IMR-90 (cell line): Measurements from ENCODE around the gene SPRED2. TPM values are rescaled to one million over a fixed set of nuclear protein-coding genes. Genes with fewer than 3 reads are reported as not detected.

ENCODE experiments used
- ATAC-seq: fragments of 200-7000 bp; cut with Tn5 transposase; 2 replicates; pipeline ENCODE4 v1.9.1; 2020; ENCODE audit warnings: low read depth, mild to moderate bottlenecking, moderate library complexity
- BruUV-seq: library from RNA; stranded (reverse); fragments of 400-500 nt; replicated peaks from 2 replicates; lab custom pipeline; 2021; lab: Mats Ljungman, UMichigan
- CTCF ChIA-PET: fragments of 300-600 bp; formaldehyde crosslinking; extraction: SDS; loops from one replicate; lab custom pipeline; 2021; ENCODE audit warnings: antibody characterized with exemption; lab: Yijun Ruan, JAX
- POLR2A ChIA-PET: fragments of 300-600 bp; sonication (Branson Sonifier 250); formaldehyde crosslinking; loops from one replicate; lab custom pipeline; 2022; ENCODE audit warnings: antibody characterized with exemption; ENCODE audit not compliant: unreplicated experiment; lab: Charles Lee
- DNase-seq: peaks from one replicate; pipeline ENCODE4 v3.0.0; 2013
- H2AFZ ChIP-seq: replicated peaks from 2 replicates; pipeline ENCODE3; 2013; ENCODE audit warnings: low read length, mild to moderate bottlenecking; ENCODE audit not compliant: poor library complexity
- H2AK5ac ChIP-seq: 2 replicates; pipeline ENCODE4 v1.6.1; 2013; ENCODE audit warnings: low read depth, low read length, inconsistent platforms
- H2AK9ac ChIP-seq: replicated peaks from 2 replicates; pipeline ENCODE3; 2013; ENCODE audit warnings: mild to moderate bottlenecking, low read depth, low read length, moderate library complexity; ENCODE audit not compliant: poor library complexity
- H2BK120ac ChIP-seq: 2 replicates; pipeline ENCODE4 v1.6.1; 2013; ENCODE audit warnings: low read depth, low read length, inconsistent platforms
- H2BK15ac ChIP-seq: 3 replicates; pipeline ENCODE4 v1.6.1; 2013; ENCODE audit warnings: low read depth, low read length, inconsistent platforms
- H2BK20ac ChIP-seq: 2 replicates; pipeline ENCODE4 v1.6.1; 2013; ENCODE audit warnings: low read depth, mild to moderate bottlenecking, inconsistent platforms, low read length, moderate library complexity
- H2BK5ac ChIP-seq: 2 replicates; pipeline ENCODE4 v1.6.1; 2013; ENCODE audit warnings: mild to moderate bottlenecking, low read depth, low read length, inconsistent platforms; ENCODE audit not compliant: poor library complexity, severe bottlenecking
- H3K14ac ChIP-seq: replicated peaks from 2 replicates; pipeline ENCODE4 v1.6.1; 2013; ENCODE audit warnings: low read depth, low read length, inconsistent platforms
- H3K18ac ChIP-seq: 2 replicates; pipeline ENCODE4 v1.6.1; 2013; ENCODE audit warnings: low read depth, low read length, control low read depth
- H3K23ac ChIP-seq: 2 replicates; pipeline ENCODE4 v1.6.1; 2013; ENCODE audit warnings: low read depth, low read length, inconsistent platforms
- H3K27ac ChIP-seq: 2 replicates; pipeline ENCODE4 v1.5.1; 2013; ENCODE audit warnings: mild to moderate bottlenecking, control low read depth, low read length; ENCODE audit not compliant: insufficient read depth
- H3K27me3 ChIP-seq: 2 replicates; pipeline ENCODE4 v1.6.1; 2013; ENCODE audit warnings: low read length; ENCODE audit not compliant: control insufficient read depth, insufficient read depth
- H3K36me3 ChIP-seq: 2 replicates; pipeline ENCODE4 v1.6.1; 2013; ENCODE audit warnings: low read length, mixed read lengths; ENCODE audit not compliant: control insufficient read depth, insufficient read depth
- H3K4ac ChIP-seq: 2 replicates; pipeline ENCODE4 v1.6.1; 2013; ENCODE audit warnings: low read depth, low read length, inconsistent platforms
- H3K4me1 ChIP-seq: 2 replicates; pipeline ENCODE4 v1.6.1; 2013; ENCODE audit warnings: low read length, mixed read lengths; ENCODE audit not compliant: control insufficient read depth, insufficient read depth
- H3K4me2 ChIP-seq: 2 replicates; pipeline ENCODE4 v1.6.1; 2013; ENCODE audit warnings: low read depth, mild to moderate bottlenecking, control low read depth, low read length, moderate library complexity
- H3K4me3 ChIP-seq: 2 replicates; pipeline ENCODE4 v1.5.1; 2013; ENCODE audit warnings: low read depth, mild to moderate bottlenecking, control low read depth, low read length, moderate library complexity; ENCODE audit not compliant: insufficient read depth
- H3K56ac ChIP-seq: 2 replicates; pipeline ENCODE4 v1.6.1; 2013; ENCODE audit warnings: low read length, inconsistent platforms; ENCODE audit not compliant: insufficient read depth; ENCODE audit errors: extremely low read depth
- H3K79me1 ChIP-seq, 2 experiments: 2 replicates each; pipeline ENCODE4 v1.6.1; 2013; ENCODE audit warnings: low read length in 2 of 2, inconsistent platforms in 1 of 2, low read depth in 1 of 2
- H3K9ac ChIP-seq: 2 replicates; pipeline ENCODE4 v1.6.1; 2013; ENCODE audit warnings: low read depth, low read length, control low read depth
- H3K9me1 ChIP-seq: 2 replicates; pipeline ENCODE4 v1.6.1; 2013; ENCODE audit warnings: low read length, inconsistent platforms; ENCODE audit not compliant: insufficient read depth
- H3K9me3 ChIP-seq: 2 replicates; pipeline ENCODE4 v1.6.1; 2013; ENCODE audit warnings: low read length; ENCODE audit not compliant: control insufficient read depth, insufficient read depth
- H4K20me1 ChIP-seq: 2 replicates; pipeline ENCODE4 v1.6.1; 2013; ENCODE audit warnings: low read length, inconsistent platforms; ENCODE audit not compliant: insufficient read depth
- H4K5ac ChIP-seq: 2 replicates; pipeline ENCODE4 v1.6.1; 2013; ENCODE audit warnings: mild to moderate bottlenecking, low read depth, low read length, control low read depth
- H4K8ac ChIP-seq, 2 experiments: 2 replicates each; pipeline ENCODE4 v1.6.1; 2013; ENCODE audit warnings: low read depth in 2 of 2, low read length in 2 of 2, control low read depth in 1 of 2, inconsistent platforms in 1 of 2
- H4K91ac ChIP-seq: 2 replicates; pipeline ENCODE4 v1.6.1; 2013; ENCODE audit warnings: low read depth, low read length, inconsistent platforms; ENCODE audit not compliant: insufficient read depth
- CEBPB ChIP-seq: IDR thresholded peaks from 2 replicates; pipeline ENCODE4 v1.6.1; 2012; ENCODE audit warnings: low read depth, low read length, improper control_type of control experiment
- CHD1 ChIP-seq: IDR thresholded peaks from 2 replicates; pipeline ENCODE4 v1.6.1; 2012; ENCODE audit warnings: low read depth, low read length, improper control_type of control experiment
- CTCF ChIP-seq: conservative IDR thresholded peaks from 2 replicates; pipeline ENCODE4 v1.5.1; 2012; ENCODE audit warnings: mild to moderate bottlenecking, low read depth, low read length, improper control_type of control experiment
- FOS ChIP-seq: fragments of 150-350 bp; IDR thresholded peaks from 2 replicates; pipeline ENCODE4 v1.6.1; 2016; ENCODE audit warnings: low read depth, low read length
- MAFK ChIP-seq: IDR thresholded peaks from 2 replicates; pipeline ENCODE4 v1.6.1; 2012; ENCODE audit warnings: low read depth, low read length, improper control_type of control experiment
- MAZ ChIP-seq: IDR thresholded peaks from 2 replicates; pipeline ENCODE4 v1.6.1; 2012; ENCODE audit warnings: low read depth, mild to moderate bottlenecking, low read length, improper control_type of control experiment, moderate library complexity, borderline replicate concordance
- POLR2A ChIP-seq: IDR thresholded peaks from 2 replicates; pipeline ENCODE4 v1.6.1; 2012; ENCODE audit warnings: mild to moderate bottlenecking, low read depth, low read length
- RAD21 ChIP-seq: IDR thresholded peaks from 2 replicates; pipeline ENCODE4 v1.6.1; 2012; ENCODE audit warnings: low read length, improper control_type of control experiment
- RCOR1 ChIP-seq: IDR thresholded peaks from 2 replicates; pipeline ENCODE4 v1.6.1; 2012; ENCODE audit warnings: mild to moderate bottlenecking, low read length, improper control_type of control experiment; ENCODE audit not compliant: insufficient replicate concordance
- RFX5 ChIP-seq: IDR thresholded peaks from 2 replicates; pipeline ENCODE4 v1.8.0; 2012; ENCODE audit warnings: low read depth, mild to moderate bottlenecking, low read length, moderate library complexity
- SMC3 ChIP-seq: fragments of 150-350 bp; IDR thresholded peaks from 2 replicates; pipeline ENCODE4 v1.6.1; 2016; ENCODE audit warnings: low read depth, mild to moderate bottlenecking, antibody characterized with exemption, low read length, moderate library complexity
- WGBS, 2 experiments: methylation state at CpG; one replicate each; pipeline versions ENCODE4 v1.1.5 to v1.1.7; 2013; ENCODE audit warnings: missing lambda C conversion rate in 2 of 2; ENCODE audit not compliant: insufficient read length in 1 of 2; ENCODE audit errors: extremely low coverage in 2 of 2; 5-methylcytosine and 5-hydroxymethylcytosine counted together
- dilution Hi-C: fragments of 300-500 bp; cut with HindIII; formaldehyde crosslinking; loops from one replicate; pipeline ENCODE4 v1.14.3; 2018; ENCODE audit warnings: low sequenced_read_pairs; ENCODE audit not compliant: unreplicated experiment
- in situ Hi-C: fragments of 300-500 bp; cut with MboI; formaldehyde crosslinking; loops from 3 replicates; pipeline ENCODE4 v1.14.3; 2019; ENCODE audit warnings: low sequenced_read_pairs, inconsistent platforms, mixed read lengths
- intact Hi-C: fragments of 100-400 bp; cut with micrococcal nuclease; formaldehyde crosslinking; loops from 2 replicates; pipeline ENCODE4 v1.10.0; 2022
- polyA plus RNA-seq, 3 experiments: library from polyadenylated mRNA; depleted of rRNA; stranded (reverse); fragments of >200 nt; gene quantifications; 2 replicates each; pipeline ENCODE4 v1.2.3, GENCODE V29; 2012; ENCODE audit warnings: low replicate concordance in 1 of 3
- total RNA-seq: library from RNA; depleted of rRNA; stranded (reverse); fragments of >200 nt; gene quantifications from 2 replicates; pipeline ENCODE4 v1.2.3, GENCODE V29; 2012

SPRED2 gene
- total and polyA plus RNA-seq, 2 of the 4 experiments (the other 2 are of a cell fraction) = 4.8 to 18.7 TPM

- Histone ChIP-seq H2AK5ac (peak overlapping the region; percentile 30), H3K79me1 (peaks cover 6 to 19% of the 10 kb centered on the region in 2 experiments; a peak in 3 of 4 replicates), H3K9me1 (no peaks in the 10 kb centered on the region; the same call in 1 of the 2 replicates), H4K91ac (peak overlapping the region; percentile 7; the same call in 1 of the 2 replicates), H3K4me1 (peaks cover 8% of the 10 kb centered on the region; the same call in 1 of the 2 replicates), H3K27me3 (no peaks in the 10 kb centered on the region), H2BK15ac (peak overlapping the region; percentile 89; the same call in 2 of the 3 replicates), H4K20me1 (peaks cover 12% of the 10 kb centered on the region), H3K4me2 (no peak overlapping the region; the same call in 1 of the 2 replicates), H2AFZ (no peak overlapping the region), H3K4ac (peak overlapping the region; percentile 77), H3K18ac (no peak overlapping the region), H3K4me3 (no peak overlapping the region), H4K8ac (peak overlapping the region; percentile 82 to 83; a peak in 3 of 4 replicates), H3K9me3 (no peaks in the 10 kb centered on the region), H3K9ac (no peak overlapping the region), H3K14ac (no peak overlapping the region), H4K5ac (no peak overlapping the region), H3K36me3 (no peaks in the 10 kb centered on the region), H2BK5ac (no peak overlapping the region), H2BK20ac (no peak overlapping the region), H2BK120ac (peak overlapping the region; percentile 60; the same call in 1 of the 2 replicates), H3K23ac (no peak overlapping the region; the same call in 1 of the 2 replicates), H3K27ac (no peak overlapping the region), H2AK9ac (peak overlapping the region; percentile 74), H3K56ac (0 out of 2 replicates have a peak overlapping the region, but pooled peaks have one; percentile 76)
- TF ChIP-seq CHD1 (no peak), RFX5 (no peak), CTCF (no peak), RCOR1 (no peak), RAD21 (no peak), FOS (no peak), MAFK (no peak), CEBPB (no peak), MAZ (no peak), POLR2A (no peak), SMC3 (no peak)
- ATAC-seq = no peak
- no TSS peak for BruUV-seq
- dilution Hi-C loops (no loop called here), intact Hi-C loops (loop anchor here (5.0 to 10.0 kb wide), 3 partner anchors 67 to 370 kb away; no protein-coding TSS in a partner anchor), in situ Hi-C loops (loop anchor here (5.0 kb wide), 1 partner anchor 108 kb away; no protein-coding TSS in a partner anchor)
- WGBS, 2 experiments = no CpG with 5 or more reads among the region's 3 CpGs
- no peak for DNase-seq
- ChIA-PET CTCF (interaction anchor here (0.9 kb wide), 1 partner anchor 139 kb away, joined by 3 read pairs; no protein-coding TSS in a partner anchor), POLR2A (no interaction called here)
Measured at GRCh38 chr2:65434592-65435241, 2.3 kb upstream of the SPRED2 start.
